Coronary artery (tissue), 2 donors: ENCODE results near the gene KDM5B.

Source experiments
- DNase-seq: peaks from one replicate; pipeline ENCODE4 v3.0.0-alpha.2; 2017; ENCODE audit warnings: low spot score
- H3K27ac ChIP-seq, 2 donors: fragments of 200-600 bp; sonication (generic); one replicate each; pipeline ENCODE4 v1.5.1; 2016 to 2019
- H3K4me3 ChIP-seq: fragments of 200-600 bp; sonication (generic); 2 replicates; pipeline ENCODE4 v1.5.1; 2016; ENCODE audit warnings: mild to moderate bottlenecking, moderate library complexity
- TF ChIP-seq, protein P1 (sequence below): fragments of 200-600 bp; sonication (generic); IDR thresholded peaks from one replicate; pipeline ENCODE4 v1.5.1; 2019; ENCODE audit warnings: antibody characterized with exemption

The KDM5B gene

GRCh38 chr1:202679406-202680177 lies 128.6 kb downstream of the KDM5B start:
- H3K27ac ChIP-seq = no peak overlapping the region
- DNase-seq = no peak
- H3K4me3 ChIP-seq = no peak overlapping the region
- TF ChIP-seq, protein P1, sequence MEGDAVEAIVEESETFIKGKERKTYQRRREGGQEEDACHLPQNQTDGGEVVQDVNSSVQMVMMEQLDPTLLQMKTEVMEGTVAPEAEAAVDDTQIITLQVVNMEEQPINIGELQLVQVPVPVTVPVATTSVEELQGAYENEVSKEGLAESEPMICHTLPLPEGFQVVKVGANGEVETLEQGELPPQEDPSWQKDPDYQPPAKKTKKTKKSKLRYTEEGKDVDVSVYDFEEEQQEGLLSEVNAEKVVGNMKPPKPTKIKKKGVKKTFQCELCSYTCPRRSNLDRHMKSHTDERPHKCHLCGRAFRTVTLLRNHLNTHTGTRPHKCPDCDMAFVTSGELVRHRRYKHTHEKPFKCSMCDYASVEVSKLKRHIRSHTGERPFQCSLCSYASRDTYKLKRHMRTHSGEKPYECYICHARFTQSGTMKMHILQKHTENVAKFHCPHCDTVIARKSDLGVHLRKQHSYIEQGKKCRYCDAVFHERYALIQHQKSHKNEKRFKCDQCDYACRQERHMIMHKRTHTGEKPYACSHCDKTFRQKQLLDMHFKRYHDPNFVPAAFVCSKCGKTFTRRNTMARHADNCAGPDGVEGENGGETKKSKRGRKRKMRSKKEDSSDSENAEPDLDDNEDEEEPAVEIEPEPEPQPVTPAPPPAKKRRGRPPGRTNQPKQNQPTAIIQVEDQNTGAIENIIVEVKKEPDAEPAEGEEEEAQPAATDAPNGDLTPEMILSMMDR = no peak

DNA sequence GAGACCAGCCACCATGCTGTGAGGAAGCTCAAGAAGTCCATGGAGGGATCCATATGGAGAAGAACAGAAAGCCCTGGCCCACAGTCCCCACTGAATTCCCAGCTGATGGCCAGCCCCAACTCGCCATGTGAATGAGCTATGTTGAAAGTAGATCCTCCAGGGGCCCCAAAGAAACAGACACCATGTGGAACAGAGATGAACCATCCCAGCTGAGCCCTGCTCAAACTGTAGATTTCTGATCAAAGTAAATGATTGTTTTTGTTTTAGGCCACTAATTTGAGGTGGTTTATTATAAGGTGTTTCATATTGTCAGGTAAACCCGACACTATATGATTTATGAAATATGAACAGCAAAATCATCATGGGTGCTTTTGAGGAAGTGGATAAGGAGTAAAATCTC lies 130.8 kb downstream of the KDM5B start:
- H3K4me3 ChIP-seq = no peak overlapping the region
- TF ChIP-seq, protein P1 = no peak
- no peak for DNase-seq
- no peak overlapping the region for H3K27ac ChIP-seq
